ENCODE results near the gene NLGN3. TPM values are rescaled to one million over a fixed set of nuclear protein-coding genes. Genes with fewer than 3 reads are reported as not detected.

Gene NLGN3
- total and polyA plus RNA-seq, 8 donors = 0.12 to 10.7 (median 0.71) TPM; not detected in 2

DNA sequence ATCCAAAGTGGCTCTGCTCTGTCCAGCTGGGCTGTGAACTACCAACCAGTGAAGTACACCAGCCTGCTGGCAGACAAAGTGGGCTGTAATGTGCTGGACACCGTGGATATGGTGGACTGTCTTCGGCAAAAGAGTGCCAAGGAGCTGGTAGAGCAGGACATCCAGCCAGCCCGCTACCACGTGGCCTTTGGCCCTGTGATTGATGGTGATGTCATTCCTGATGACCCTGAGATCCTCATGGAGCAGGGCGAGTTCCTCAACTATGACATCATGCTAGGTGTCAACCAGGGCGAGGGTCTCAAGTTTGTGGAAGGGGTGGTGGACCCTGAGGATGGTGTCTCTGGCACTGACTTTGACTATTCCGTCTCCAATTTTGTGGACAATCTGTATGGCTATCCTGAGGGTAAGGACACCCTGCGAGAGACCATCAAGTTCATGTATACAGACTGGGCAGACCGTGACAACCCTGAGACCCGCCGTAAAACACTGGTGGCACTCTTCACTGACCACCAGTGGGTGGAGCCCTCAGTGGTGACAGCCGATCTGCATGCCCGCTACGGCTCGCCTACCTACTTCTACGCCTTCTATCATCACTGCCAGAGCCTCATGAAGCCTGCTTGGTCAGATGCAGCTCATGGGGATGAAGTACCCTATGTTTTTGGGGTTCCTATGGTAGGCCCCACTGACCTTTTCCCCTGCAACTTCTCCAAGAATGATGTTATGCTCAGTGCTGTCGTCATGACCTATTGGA is 22.6 kb downstream of the NLGN3 start:
- H3K36me3 ChIP-seq = no peaks in the 10 kb centered on the region
- H3K27me3 ChIP-seq = no peaks in the 10 kb centered on the region
- WGBS, 5 donors = 82 to 92% (median 86%) methylated on average over 8 to 17 of the region's 17 CpGs
- H3K4me3 ChIP-seq = no peak overlapping the region
- no peaks in the 10 kb centered on the region for H3K4me1 ChIP-seq
- no peak overlapping the region for H3K27ac ChIP-seq
- no peak for DNase-seq
- intact Hi-C loops (cut with DNase I; ENCODE audit: low total_unique reads) = no loop called here
- H3K9me3 ChIP-seq = no peaks in the 10 kb centered on the region
- no peak for TF ChIP-seq POLR2AphosphoS5 (IDR thresholded peaks at IDR 0.05)
- TF ChIP-seq CTCF (IDR thresholded peaks at IDR 0.05) = no peak
- no peak for TF ChIP-seq EP300 (IDR thresholded peaks at IDR 0.05)
- no peak for TF ChIP-seq POLR2A (IDR thresholded peaks at IDR 0.05)

GRCh38 chrX:71168134-71168533 is 23.5 kb downstream of the NLGN3 start:
- no peaks in the 10 kb centered on the region for H3K9me3 ChIP-seq
- H3K4me1 ChIP-seq = no peaks in the 10 kb centered on the region
- no peak overlapping the region for H3K4me3 ChIP-seq
- no peak overlapping the region for H3K27ac ChIP-seq
- intact Hi-C loops (cut with DNase I; ENCODE audit: low total_unique reads) = no loop called here
- H3K27me3 ChIP-seq = no peaks in the 10 kb centered on the region
- 75 to 87% (median 79%) methylated on average over 6 to 8 of the region's 8 CpGs for WGBS, 5 donors
- no peak for DNase-seq
- TF ChIP-seq EP300 (IDR thresholded peaks at IDR 0.05) (no peak), CTCF (IDR thresholded peaks at IDR 0.05) (no peak), POLR2A (IDR thresholded peaks at IDR 0.05) (no peak), POLR2AphosphoS5 (IDR thresholded peaks at IDR 0.05) (no peak)
- no peaks in the 10 kb centered on the region for H3K36me3 ChIP-seq

- DNase-seq = no peak
- WGBS, 5 donors = 85 to 92% (median 89%) methylated on average over 6 to 22 of the region's 22 CpGs
- intact Hi-C loops (cut with DNase I; ENCODE audit: low total_unique reads) = no loop called here
- Histone ChIP-seq H3K9me3 (no peaks in the 10 kb centered on the region), H3K27me3 (no peaks in the 10 kb centered on the region), H3K4me1 (no peaks in the 10 kb centered on the region), H3K4me3 (no peak overlapping the region), H3K36me3 (no peaks in the 10 kb centered on the region), H3K27ac (no peak overlapping the region)
- TF ChIP-seq POLR2A (IDR thresholded peaks at IDR 0.05) = no peak
- no peak for TF ChIP-seq EP300 (IDR thresholded peaks at IDR 0.05)
- TF ChIP-seq POLR2AphosphoS5 (IDR thresholded peaks at IDR 0.05) = no peak
- TF ChIP-seq CTCF (IDR thresholded peaks at IDR 0.05) = no peak
These were observed 24.9 kb downstream of the NLGN3 start for GRCh38 chrX:71169586-71169985.

DNA sequence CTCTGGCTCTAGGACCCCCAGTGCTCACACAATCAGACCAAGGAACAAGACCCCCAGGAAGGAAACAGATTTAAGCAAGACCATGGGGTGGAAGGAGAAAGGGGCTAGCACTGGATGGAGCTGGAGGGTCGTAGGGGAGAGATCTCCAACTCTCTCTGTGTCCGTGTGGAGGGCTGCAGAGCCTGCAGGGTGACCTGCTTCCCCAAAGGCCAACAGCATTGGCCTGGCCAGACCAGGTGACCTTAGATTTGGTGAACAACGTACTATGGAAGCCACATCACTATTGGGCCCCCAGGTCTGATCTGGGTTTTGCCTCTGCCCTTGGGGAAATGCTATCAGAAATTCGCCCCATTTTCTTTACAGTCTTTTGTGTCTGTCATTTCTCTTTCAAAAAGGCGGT is 26.0 kb downstream of the NLGN3 start:
- Histone ChIP-seq H3K27ac (no peak overlapping the region), H3K27me3 (no peaks in the 10 kb centered on the region), H3K4me1 (no peaks in the 10 kb centered on the region), H3K4me3 (no peak overlapping the region), H3K36me3 (no peaks in the 10 kb centered on the region), H3K9me3 (no peaks in the 10 kb centered on the region)
- WGBS, 5 donors = 68 to 90% (median 82%) methylated on average over 4 to 5 of the region's 5 CpGs
- TF ChIP-seq CTCF (IDR thresholded peaks at IDR 0.05) (no peak), EP300 (IDR thresholded peaks at IDR 0.05) (no peak), POLR2A (IDR thresholded peaks at IDR 0.05) (no peak), POLR2AphosphoS5 (IDR thresholded peaks at IDR 0.05) (no peak)
- DNase-seq = no peak
- intact Hi-C loops (cut with DNase I; ENCODE audit: low total_unique reads) = no loop called here
